ENCODE data around the gene HJURP. TPM values are rescaled to one million over a fixed set of nuclear protein-coding genes. Genes with fewer than 3 reads are reported as not detected.

HJURP gene
- total and polyA plus RNA-seq, 4 donors: 0.84 to 4.1 (median 2.0) TPM

GRCh38 chr2:233867993-233868532 lies 13.7 kb upstream of the HJURP start, which contains the start of gene MSL3B:
Gene MSL3B (minus strand): TSS chr2:233868386.
- Histone ChIP-seq H3K36me3 (ENCODE audit: control insufficient read depth in 4 of 4, insufficient read depth in 4 of 4, low read length in 4 of 4) (peaks cover 0 to 2% (median 0%) of the 10 kb centered on the region in 4 donors), H3K4me3 (peak within 1 kb of the TSS; percentile 16), H3K4me1 (ENCODE audit: control insufficient read depth in 5 of 5, insufficient read depth in 5 of 5, low read length in 5 of 5) (no peaks in the 10 kb centered on the region), H3K9ac (ENCODE audit: insufficient read depth in 1 of 2, low read length in 2 of 2) (peak within 1 kb of the TSS in 1 of 2 donors; percentile 28), H3K27me3 (ENCODE audit: control insufficient read depth in 3 of 3, insufficient read depth in 3 of 3, low read length in 2 of 3) (no peaks in the 10 kb centered on the region), H3K27ac (ENCODE audit: low read depth in 1 of 2, low read length in 1 of 2) (no peak within 1 kb of the TSS), H3K9me3 (ENCODE audit: control insufficient read depth in 4 of 4, insufficient read depth in 3 of 4, low read length in 3 of 4) (peaks cover 0 to 14% (median under 1%) of the 10 kb centered on the region in 4 donors)
- TF ChIP-seq CTCF (IDR thresholded peaks at IDR 0.05; ENCODE audit: control extremely low read depth, extremely low read depth): no peak
- ATAC-seq (ENCODE audit: insufficient read depth, low FRiP score) (peak; percentile 47), DNase-seq (peak; percentile 49 to 60 (median 52))
- WGBS, 2 donors: 11 to 17% methylated on average over 50 of the region's 50 CpGs

- H3K4me3 ChIP-seq: no peak overlapping the region
- DNase-seq (no peak), ATAC-seq (ENCODE audit: insufficient read depth, low FRiP score) (no peak)
- H3K9ac ChIP-seq (ENCODE audit: insufficient read depth in 1 of 2, low read length in 2 of 2): no peak overlapping the region
- no peak overlapping the region for H3K27ac ChIP-seq (ENCODE audit: low read depth in 1 of 2, low read length in 1 of 2)
- peaks cover 0 to 2% (median 0%) of the 10 kb centered on the region in 4 donors for H3K36me3 ChIP-seq (ENCODE audit: control insufficient read depth in 4 of 4, insufficient read depth in 4 of 4, low read length in 4 of 4)
- H3K27me3 ChIP-seq (ENCODE audit: control insufficient read depth in 3 of 3, insufficient read depth in 3 of 3, low read length in 2 of 3): no peaks in the 10 kb centered on the region
- no peaks in the 10 kb centered on the region for H3K4me1 ChIP-seq (ENCODE audit: control insufficient read depth in 5 of 5, insufficient read depth in 5 of 5, low read length in 5 of 5)
- TF ChIP-seq CTCF (IDR thresholded peaks at IDR 0.05; ENCODE audit: control extremely low read depth, extremely low read depth): no peak
- H3K9me3 ChIP-seq (ENCODE audit: control insufficient read depth in 4 of 4, insufficient read depth in 3 of 4, low read length in 3 of 4): peaks cover 0 to 14% (median under 1%) of the 10 kb centered on the region in 4 donors
- WGBS, 2 donors: 95 to 98% methylated on average over 11 of the region's 11 CpGs
Measured at GRCh38 chr2:233866479-233866878, 12.1 kb upstream of the HJURP start.

- WGBS, 2 donors: 91 to 93% methylated on average over 3 of the region's 3 CpGs
- H3K27me3 ChIP-seq (ENCODE audit: control insufficient read depth in 3 of 3, insufficient read depth in 3 of 3, low read length in 2 of 3): no peaks in the 10 kb centered on the region
- no peak overlapping the region for H3K9ac ChIP-seq (ENCODE audit: insufficient read depth in 1 of 2, low read length in 2 of 2)
- no peak overlapping the region for H3K4me3 ChIP-seq
- H3K36me3 ChIP-seq (ENCODE audit: control insufficient read depth in 4 of 4, insufficient read depth in 4 of 4, low read length in 4 of 4): peaks cover 0 to 2% (median 0%) of the 10 kb centered on the region in 4 donors
- peaks cover 0 to 14% (median under 1%) of the 10 kb centered on the region in 4 donors for H3K9me3 ChIP-seq (ENCODE audit: control insufficient read depth in 4 of 4, insufficient read depth in 3 of 4, low read length in 3 of 4)
- DNase-seq: no peak
- TF ChIP-seq CTCF (IDR thresholded peaks at IDR 0.05; ENCODE audit: control extremely low read depth, extremely low read depth): no peak
- H3K27ac ChIP-seq (ENCODE audit: low read depth in 1 of 2, low read length in 1 of 2): no peak overlapping the region
- ATAC-seq (ENCODE audit: insufficient read depth, low FRiP score): no peak
- H3K4me1 ChIP-seq (ENCODE audit: control insufficient read depth in 5 of 5, insufficient read depth in 5 of 5, low read length in 5 of 5): no peaks in the 10 kb centered on the region
Measured at GRCh38 chr2:233865838-233866237, 11.5 kb upstream of the HJURP start.
